Non-pigmented ciliary epithelial cell (primary cell): ENCODE results near the gene PRKAR2B.

ENCODE experiments used
- DNase-seq: peaks from one replicate; pipeline ENCODE4 v3.0.0-alpha.2; 2010; ENCODE audit warnings: low read depth

The PRKAR2B gene

DNA sequence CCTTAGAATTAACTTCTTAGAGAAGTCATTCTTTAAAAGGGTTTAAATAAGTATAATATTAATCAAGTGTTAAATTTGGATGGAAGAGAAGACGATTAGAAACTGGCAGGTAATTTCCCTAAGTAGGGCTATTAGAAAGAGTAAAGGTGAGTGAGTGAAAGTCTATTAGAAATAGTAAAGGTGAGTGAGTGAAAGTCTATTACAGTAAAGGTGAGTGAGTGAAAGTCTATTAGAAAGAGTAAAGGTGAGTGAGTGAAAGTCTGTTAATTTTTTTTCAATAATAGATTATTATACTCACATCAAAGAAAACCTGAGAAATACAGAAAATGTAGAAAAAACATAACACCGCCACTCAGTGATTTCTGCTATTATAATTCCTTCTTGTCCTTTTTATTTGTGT, 113.5 kb downstream of the PRKAR2B start:
- no peak for DNase-seq

DNA sequence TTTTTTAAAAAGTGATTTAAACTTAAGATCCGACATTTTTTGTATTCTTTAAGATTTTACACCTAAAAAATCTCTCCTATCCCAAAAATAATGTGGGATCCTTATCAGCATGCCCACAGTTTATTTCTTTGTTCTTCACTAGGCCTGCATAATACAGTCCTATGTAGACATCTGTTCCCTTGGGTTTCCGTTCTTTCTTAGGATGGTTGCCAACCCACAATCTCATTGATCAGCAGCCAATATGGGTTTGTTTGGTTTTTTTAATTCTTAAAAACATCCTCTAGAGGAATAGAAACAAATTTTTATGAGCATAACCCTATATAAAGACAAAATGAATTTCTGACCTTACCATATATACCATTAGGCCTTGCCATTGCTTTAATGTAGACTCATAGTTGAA, 115.9 kb downstream of the PRKAR2B start:
- DNase-seq: no peak

DNA sequence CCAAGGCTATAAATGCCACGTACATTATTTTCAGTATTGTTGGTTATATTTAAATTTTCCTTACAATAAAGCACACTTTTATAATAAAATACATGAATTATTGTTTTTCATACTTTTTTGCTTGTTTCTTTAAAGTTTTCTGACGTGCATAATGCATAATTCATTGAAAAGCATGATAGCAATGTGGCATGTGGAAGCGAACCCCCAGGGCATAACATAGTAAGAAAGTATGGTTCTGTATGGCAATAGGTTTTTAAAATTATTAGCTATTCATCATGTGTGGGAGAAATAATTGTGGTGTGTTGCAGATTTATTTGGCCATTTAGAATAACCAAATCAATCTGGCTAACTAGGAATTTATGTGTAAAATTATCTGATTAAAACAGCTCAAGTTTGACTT, 116.9 kb downstream of the PRKAR2B start:
- no peak for DNase-seq

DNA sequence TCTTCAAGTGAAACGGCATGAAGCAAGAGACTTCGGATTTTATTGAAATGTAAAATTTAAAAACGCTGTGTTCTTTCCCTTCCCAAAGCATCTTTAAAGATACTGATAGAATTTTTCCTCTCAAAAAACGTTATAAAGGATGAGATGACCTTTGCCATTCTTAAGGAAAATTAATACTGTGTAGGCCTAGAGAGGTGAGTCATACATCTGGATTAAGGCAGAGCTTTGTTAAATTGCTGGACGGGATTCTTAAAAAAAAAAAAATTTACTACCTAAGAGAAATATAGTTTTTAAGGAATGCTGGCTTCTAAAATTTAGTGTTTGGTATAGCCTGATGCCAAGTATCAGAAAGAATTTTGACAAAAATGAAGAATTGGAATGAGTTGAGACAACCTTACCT, 118.0 kb downstream of the PRKAR2B start:
- no peak for DNase-seq

GRCh38 chr7:107164092-107164491, 119.6 kb downstream of the PRKAR2B start:
- no peak for DNase-seq

DNA sequence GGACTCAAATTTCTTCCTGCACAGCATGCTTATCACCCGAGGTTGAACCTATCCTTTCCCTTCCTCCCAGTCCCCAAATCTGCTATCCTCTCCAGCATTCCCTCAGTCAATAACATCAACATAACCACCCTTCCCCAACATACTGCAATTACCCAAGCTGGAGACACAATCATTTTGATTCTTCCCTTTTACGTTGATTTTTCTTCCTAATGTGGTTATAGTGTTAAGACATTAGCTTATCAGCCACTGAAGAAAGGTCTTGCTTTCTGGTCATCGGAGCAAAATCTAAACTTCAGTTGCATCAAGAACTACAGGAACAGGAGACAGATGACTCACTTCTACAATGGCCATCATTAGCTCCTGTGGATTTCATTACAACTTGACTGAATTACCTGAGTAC, 120.8 kb downstream of the PRKAR2B start:
- DNase-seq: no peak

DNA sequence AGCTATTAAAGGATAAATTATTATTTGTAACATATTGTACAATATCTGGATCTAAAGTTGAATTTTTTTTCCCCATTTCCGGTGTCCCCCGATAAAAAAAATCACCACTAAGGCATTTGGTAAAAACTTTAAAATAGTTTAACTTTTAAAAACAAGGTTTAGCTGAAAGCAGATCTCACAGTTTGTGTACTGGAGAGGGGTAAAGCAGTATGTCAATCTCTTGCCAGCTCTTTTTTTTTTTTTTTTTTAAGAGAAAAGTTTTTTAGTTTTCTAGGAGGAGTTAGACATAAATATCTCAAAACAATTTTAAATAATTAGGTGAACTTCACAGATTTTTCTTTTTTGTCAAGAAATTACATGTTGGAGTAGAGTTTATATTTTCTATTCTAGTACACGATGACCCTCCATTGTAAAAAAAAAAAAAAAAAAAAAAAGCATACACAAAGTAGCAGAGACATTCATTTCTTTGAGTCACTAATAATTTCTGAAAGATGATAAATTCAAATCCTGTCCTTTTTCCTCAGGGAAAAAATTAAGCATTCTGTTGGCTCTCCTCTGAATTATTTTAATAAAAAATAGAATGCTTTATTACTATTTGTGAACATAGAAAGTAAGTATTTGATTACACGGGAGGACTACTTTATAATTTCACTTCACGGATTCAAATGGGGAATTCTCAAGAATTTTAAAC, 122.4 kb downstream of the PRKAR2B start:
- DNase-seq: no peak

DNA sequence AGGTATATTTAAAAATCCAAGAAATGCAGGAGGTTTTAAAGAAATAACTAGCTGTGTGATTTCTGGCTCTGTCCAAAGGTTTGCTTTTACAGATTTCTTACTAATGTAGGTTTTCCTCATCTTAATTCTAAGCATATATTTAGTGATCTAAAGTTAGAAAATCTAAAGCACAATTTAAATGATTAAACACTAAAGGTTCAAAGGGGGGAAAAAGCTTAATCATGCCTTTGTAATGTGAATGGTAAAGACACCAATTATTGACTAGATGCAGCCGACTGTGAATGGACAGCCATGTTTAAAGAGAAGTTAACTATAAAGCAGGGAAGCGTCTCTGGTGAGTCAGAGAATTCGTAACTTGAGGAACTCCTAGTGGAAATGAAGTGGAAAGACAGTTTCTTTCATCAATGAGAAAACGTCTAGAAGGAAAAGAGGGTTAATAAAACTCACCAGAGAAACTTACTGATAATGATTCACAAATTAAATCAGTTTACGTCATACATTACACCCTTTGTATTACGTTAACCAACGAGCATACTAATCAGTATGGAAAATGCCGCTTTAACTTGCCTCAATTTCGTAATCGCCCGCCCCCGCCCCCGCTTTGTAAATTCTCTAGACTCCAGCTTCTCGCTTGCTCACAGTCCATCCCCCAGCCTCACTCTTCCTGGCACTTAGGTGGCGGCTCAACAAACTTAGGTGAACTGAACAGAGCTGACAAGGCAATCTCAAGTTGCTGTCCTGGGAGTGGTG, 123.2 kb downstream of the PRKAR2B start:
- peak; percentile 72 for DNase-seq

- peak; percentile 100 for DNase-seq
These were observed 124.0 kb downstream of the PRKAR2B start, which contains the start of gene HBP1 for GRCh38 chr7:107168233-107169119. HBP1 (plus strand) TSS chr7:107169003; CDS start chr7:107179894, 10,891 bp downstream.

DNA sequence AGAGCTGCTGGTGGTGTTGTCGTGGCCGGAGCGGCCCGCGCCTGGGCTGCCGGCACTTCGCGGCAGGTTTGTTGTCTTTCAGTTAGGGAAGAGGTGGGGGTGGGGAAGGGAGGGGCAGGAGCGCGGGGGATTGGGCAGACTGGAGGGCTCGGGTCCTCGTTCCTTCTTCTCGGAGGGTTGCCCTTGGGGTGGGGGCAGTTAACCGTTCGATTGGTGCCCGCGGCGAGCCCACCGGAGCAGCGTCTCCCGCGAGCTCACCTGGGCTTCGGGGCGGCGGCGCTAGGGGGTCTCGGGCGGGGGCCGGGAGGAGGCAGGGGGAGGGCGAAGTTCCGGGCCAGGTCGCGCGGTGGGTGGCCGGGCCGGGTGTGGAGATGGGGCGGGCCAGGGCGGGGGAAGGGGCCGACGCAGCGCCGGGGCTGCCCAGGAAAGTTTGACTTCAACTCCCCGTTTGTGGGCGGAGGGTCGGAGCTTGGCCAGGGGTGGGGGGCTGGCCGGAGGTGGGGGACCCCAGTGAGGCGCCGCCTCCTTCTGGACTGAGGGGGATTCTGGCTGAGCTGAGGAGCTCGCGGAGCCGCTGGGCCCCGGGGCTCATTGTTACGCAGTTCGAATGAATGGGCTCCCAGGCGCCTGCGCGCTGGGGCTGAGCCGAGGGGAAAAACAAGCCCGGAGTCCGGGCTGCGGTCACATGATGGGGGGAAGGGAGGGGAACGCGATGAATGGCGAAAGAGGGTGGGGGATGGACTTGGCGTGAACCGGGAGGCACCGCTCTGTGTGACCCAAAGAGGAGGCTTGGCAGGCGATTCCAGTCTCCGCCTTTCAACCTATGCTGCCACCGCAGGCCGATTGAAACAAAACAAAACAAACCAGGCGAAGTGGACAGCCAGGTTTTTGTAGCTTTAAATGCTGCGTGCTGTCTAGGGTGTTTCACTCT, 124.9 kb downstream of the PRKAR2B start:
- peak; percentile 90 for DNase-seq

GRCh38 chr7:107170051-107170915, 125.8 kb downstream of the PRKAR2B start:
- no peak for DNase-seq

GRCh38 chr7:107171496-107171895, 127.0 kb downstream of the PRKAR2B start:
- DNase-seq: no peak

DNA sequence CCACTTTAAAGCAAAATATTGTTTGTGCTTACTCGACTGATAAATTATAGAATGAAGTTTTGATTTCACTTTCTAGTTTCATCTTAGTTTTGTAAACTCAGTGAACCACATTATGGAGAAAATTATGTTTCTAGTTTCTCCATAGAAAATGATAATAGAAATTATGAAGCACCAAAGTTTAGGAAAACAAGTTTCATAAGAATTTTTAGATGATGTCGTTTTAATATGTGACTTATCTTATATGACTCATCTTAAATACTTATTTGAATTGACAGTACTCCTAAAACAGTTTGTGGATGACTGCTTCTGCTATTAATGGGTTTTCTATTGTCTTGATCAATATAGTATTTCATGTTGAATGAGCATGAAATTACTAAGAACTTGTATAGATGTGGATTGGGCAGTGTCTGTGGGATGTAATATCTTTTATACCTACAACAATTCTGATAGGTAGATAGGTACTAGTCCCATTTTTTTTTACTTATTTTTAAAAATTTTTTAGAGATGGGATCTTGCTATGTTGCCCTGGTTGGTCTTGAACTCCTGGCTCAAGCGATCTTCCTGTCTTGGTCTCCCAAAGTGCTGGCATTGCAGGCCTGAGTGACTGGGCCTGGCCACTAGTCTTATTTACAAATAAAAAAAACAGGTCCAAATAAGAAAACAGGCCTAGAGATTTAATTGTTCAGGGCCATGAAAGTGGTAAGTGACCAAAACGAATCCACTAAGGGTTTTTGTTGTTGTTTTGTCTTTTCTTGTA, 127.9 kb downstream of the PRKAR2B start:
- DNase-seq: no peak

- no peak for DNase-seq
These were observed 128.7 kb downstream of the PRKAR2B start for GRCh38 chr7:107173191-107173590.

GRCh38 chr7:107173691-107174406, 129.3 kb downstream of the PRKAR2B start:
- no peak for DNase-seq

DNA sequence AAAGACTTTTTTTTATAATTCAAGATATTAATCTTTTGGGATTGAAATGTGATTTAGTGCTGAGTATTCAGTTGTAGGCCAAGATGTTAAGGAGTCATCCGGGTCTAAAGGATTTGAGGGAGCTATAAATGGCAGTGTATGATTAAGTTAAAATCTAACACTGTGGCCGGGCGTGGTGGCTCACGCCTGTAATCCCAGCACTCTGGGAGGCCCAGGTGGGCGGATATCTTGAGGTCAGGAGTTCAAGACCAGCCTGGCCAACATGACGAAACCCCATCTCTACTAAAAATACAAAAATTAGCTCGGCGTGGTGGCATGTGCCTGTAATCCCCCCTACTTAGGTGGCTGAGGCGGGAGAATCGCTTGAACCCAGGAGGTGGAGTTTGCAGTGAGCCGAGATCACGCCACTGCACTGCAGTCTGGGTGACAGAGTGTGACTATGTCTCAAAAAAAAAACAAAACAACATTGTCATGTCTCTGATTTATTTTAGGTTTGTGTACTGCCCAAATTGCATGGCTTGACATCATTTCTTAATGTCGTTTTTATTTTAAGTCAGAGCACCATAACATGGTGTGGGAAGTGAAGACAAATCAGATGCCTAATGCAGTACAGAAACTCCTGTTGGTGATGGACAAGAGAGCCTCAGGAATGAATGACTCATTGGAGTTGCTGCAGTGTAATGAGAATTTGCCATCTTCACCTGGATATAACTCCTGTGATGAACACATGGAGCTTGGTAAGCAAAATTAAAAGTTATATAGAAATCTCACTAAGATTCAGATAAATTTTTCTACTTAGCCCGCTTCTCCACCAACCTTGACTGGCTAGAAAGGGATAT, 135.0 kb downstream of the PRKAR2B start:
- no peak for DNase-seq

GRCh38 chr7:107180378-107180777, 135.9 kb downstream of the PRKAR2B start:
- DNase-seq: no peak

GRCh38 chr7:107181172-107181571, 136.7 kb downstream of the PRKAR2B start:
- DNase-seq: no peak
